HG03064 (cell line): ENCODE data around the gene FLNC.

Source experiments
- ATAC-seq: cut with Tn5 transposase; IDR thresholded peaks from one replicate; pipeline ENCODE4 v1.9.1; 2021; ENCODE audit warnings: low read depth; ENCODE audit not compliant: unreplicated experiment

FLNC gene

DNA sequence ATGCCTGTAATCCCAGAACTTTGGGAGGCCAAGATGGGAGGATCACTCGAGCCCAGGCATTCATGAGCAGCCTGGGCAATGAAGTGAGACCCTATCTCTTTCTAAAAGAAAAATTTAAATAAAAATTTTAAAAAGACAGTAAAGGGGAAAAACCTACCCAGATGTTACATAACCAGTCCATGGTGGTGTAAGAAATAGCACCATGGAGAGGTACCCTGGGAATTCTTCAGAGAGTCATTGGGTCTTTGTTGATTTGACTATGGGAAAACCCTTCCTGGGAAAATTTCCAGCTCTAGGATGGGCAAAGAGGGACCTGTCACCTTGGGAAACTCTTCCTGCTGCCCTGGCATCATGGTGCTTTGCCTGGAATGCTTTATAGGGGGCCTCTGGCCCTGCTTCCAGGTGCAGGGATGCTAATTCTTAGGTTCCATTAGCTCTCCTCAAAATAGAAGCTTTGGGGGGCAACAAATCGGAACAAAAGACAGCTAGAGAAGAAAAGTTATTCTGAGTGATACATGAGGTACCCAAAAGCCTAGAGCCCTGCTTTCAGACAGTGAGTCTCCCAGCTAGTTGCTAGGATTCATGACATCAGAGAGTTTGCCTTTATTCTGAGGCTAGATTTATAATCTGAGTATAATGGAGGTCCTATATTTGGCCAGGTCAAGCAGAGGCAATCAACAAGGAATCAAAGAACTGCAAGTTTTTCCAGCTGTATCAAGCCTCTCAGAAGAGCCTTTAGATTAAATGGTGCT is 28.4 kb upstream of the FLNC start:
- no peak for ATAC-seq

DNA sequence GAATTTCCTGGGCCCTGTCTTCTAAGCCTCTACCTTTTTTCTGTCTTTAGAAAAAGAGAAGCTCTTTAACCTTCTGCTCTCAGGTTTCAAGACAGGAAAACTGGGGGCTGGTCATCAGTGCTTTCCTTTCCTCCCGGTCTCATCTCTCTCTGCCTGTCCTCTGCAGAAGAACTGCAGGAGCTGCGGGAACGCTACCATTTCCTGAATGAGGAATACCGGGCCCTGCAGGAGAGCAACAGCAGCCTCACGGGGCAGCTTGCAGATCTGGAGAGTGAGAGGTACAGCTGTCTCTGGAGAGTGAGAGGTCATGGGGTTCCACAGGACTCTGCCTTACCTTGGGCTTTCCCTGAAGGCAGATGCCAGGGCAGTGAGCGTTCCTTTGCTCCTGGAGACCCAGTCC is 25.7 kb upstream of the FLNC start:
- no peak for ATAC-seq

DNA sequence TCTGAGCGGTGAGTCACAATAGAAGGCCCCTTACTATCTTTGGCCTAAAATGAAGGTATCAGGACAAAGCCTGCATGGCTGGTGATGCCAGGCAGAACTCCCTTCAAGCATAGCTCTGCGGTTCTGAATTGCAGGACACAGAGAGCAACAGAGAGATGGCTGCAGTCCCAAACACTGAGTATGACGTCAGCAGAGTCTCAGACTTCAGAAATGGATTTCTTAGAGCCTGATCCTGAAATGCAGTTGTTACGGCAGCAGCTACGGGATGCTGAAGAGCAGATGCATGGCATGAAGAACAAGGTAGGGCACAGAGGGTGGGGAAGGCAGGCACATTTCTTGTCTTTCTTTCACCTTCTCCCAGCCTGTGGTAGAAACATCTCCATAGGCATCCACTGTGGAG is 25.0 kb upstream of the FLNC start:
- ATAC-seq: no peak

DNA sequence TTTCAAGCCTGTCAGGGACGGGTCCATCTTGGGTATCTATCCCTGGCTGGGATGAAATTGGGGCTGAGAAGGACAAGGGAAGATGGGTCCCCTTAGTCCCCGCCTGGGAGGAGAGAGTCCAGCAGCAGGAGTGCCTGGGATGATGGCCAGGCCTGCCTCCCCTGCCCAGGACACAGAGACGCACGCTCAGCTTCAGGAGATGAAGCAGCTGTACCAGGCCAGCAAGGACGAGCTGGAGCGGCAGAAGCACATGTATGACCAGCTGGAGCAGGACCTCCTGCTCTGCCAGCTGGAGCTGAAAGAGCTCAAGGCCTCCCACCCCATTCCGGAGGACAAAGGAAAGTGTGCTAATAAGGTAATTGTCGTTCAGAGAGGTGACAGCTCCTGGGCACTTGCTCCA is 23.0 kb upstream of the FLNC start:
- no peak for ATAC-seq

DNA sequence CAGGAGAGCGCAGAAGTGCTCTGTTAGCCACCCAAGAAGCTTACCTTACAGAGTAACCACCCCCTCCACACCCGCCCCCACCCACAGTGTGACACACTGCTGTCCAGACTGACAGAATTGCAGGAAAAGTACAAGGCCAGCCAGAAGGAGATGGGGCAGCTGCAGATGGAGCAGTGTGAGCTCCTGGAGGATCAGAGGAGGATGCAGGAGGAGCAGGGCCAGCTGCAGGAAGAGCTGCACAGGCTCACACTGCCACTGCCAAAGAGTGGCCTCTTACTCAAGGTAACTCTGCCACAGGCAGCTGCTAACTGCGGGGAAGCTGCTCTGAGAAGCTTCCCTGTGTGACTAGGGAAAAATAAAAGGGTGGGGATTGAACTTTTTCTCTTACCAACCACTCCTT is 20.8 kb upstream of the FLNC start:
- no peak for ATAC-seq

DNA sequence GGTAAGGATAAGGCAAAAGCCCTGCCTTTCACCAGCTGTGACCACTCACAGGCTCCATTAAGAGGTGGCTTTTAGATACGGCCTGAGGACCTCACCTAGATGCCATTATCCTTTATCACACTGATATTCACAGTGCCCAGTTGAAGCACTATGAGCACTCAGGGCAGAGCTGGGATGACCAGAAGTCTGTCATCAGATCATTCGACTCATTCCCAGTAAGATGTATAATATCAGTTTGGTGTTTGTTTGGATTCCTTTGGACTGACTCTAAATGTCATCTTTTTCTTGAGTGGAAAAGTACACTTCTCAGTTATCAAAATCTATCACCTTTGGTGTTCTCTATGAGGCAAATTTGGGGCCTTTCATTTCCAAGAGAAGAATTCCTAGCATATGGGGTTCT is 19.7 kb upstream of the FLNC start:
- no peak for ATAC-seq

DNA sequence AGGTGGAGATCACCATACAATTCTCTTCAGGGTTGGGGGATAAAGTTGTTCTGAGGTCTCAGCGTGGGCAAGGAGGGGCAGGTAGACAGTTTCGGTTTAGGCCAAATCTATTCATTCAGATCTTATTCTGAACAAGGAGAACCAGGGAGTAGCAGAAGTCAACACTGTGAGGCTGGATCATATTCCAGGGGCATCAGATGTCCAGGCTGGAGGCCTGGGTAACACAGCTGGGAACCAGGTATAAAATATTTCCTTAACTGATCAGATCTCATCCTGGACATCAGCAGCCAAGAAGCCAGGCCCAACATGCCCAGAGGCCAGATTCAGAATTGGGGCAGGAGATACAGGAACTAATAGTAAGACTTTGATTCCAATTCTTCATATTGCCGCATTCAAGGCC is 19.2 kb upstream of the FLNC start:
- ATAC-seq: no peak

DNA sequence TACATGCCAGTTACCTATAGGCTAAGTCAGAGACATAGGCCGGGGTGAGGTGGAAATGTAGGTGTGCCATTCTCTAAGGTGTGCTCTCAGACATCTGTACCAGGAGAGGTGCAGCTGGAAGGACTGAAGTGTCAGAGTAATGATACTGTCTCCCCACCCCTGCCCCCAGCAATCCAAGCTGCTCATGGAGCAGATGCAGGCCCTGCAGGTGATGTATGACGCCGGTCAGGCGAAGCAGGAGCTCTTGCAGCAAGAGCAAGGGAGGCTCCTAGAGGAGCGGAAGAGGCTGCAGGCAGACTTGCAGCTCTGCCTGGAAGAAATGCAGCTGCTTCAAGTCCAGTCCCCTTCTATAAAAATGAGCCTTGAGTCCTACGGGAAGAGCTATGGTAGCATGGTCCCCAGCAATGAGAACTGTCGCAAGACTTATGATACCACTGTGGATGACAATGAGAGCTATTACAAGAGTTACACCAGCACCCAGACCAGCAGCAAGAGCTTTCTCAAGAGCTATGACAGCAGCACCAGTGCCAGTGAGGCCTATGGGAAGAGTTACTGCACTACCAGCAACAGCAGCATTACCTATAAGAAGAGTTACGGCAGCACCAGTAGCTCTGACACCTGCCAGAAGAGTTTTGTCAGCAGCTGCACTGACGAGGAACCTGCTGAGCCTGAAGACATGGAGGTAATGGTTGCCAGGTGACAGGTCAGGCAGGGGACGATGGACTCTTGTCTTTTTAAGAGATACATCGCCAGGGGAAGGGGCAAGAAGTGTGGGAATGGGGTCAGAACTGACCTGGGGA is 18.4 kb upstream of the FLNC start:
- ATAC-seq: no peak

DNA sequence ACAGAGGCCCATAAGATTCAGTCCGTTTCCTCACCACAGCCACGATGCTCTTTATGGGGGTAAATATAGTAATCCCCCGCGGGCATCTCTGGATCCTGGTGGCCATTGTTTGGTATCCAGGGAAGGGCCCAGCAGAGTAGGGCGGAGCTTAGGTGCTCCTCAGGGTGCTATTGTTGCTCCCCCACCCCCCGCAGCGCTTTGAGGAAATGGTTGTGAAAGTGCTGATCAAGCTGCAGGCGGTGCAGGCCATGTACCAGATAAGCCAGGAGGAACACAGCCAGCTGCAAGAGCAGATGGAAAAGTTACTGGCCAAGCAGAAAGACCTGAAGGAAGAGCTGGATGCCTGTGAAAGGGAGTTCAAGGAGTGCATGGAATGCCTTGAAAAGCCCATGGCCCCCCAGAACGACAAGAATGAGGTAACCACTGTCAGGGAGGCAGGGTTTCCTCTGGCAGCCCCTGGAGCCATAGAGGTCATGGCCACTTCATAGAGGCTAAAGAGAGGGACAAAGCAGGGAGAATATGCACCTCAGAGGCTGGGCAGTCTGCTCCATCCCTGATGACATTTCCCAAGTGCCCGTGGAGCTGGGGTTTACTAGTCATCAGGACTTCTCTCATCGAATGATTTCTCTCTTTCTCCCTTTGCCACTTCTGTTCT is 17.6 kb upstream of the FLNC start:
- ATAC-seq: no peak

DNA sequence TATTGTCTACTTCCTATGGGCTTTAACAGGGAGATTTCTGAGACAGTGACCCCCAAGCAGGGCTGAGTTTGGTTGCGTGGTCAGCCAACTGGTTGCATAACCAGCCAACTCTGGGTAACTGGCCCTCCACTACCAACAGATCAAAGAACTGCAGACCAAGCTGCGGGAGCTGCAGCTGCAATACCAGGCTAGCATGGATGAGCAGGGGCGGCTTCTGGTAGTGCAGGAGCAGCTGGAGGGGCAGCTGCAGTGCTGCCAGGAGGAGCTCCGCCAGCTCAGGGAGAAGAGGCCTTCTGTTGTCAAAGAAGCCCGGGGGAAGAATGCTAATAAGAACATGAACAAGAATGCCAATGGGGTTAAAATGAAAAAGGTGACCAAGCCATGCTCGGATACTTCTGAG is 15.7 kb upstream of the FLNC start:
- no peak for ATAC-seq

DNA sequence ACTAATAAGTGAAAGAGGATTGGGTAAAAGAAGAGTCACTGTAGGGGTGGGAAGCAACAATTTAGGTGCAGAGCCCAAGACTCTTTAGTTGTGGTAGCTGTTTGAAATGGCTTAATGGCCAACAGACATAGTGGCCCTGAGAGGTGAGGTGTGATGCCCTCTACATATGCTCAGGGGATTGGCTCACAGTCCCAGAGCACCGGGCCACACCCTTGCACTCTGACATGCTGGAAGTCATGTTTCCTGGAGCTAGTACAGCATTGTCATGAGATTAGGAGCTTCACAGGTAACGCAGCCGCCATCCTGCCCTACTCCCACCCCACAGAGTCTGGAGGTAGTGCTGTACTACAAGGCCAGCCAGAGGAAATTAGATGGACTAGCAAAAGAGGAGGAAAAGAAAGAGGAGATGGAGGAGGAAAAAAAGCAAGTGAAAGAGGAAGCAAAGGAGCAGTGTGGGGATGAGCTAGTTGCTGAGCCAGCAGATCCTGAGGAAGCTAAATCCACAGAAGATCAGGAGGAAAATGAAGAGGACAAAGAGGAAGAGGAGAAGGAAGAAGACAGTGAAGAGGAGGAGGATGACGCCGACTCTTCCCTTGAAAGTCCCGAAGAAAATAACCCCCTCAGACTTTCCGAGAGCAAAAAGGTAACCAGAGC is 14.8 kb upstream of the FLNC start:
- no peak for ATAC-seq

DNA sequence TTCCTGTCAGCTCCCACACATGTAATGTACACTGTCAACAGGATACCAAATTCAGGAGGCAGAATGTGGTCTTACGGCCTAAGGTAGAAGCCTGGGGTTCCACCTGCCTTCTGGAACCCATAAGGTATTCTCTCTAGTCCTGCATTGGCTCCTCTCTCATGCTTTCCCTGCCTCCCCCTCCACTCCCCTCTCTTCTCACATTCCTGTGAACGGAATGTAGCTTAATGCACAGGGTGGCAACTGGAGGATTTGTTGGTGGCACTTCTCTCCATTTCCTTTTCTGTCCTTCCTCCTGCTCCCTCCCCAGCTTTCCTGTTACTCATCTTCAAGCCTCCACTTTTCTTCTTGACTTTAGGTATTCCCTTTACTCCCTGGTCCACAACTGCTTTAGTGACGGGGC is 11.5 kb upstream of the FLNC start:
- no peak for ATAC-seq

DNA sequence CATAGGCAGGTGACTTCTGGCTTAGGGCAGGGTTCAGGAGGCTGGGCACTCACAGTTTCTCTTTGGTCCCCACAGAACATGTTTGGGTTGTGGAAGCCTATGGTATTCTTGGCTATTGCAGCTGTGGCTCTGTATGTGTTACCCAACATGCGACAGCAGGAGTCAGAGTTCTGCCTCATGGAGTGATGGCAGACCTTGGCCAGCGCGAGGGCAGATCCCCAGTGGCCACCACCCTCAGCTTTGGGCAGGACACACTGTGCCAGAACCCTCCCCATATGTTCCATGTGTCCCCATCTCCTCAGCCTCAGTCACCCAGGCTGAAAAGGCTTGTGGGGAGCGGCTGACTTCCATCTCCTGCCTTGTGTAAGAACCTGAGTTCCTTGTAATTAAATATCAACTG is 8.5 kb upstream of the FLNC start:
- ATAC-seq: no peak

DNA sequence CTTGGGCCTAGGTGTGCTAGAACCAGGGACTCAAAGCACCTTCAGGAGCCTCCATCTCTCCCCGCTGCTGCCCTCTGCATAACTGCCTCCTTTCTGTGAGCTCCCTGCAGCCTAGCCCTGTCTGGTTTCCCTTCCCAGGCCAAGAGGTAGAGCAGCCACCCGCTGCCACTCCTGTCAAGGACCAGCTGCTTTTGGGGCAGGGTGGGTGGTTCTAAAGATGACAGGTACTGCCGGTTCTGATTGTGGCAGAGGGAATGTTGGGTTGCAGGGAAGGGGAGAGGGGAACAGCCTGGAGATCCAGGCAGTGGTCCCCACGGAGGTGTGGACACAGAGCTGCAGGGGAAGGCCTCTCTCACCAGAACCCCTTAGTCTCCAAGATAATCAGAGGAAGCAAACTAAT is 3.7 kb upstream of the FLNC start:
- ATAC-seq: no peak

DNA sequence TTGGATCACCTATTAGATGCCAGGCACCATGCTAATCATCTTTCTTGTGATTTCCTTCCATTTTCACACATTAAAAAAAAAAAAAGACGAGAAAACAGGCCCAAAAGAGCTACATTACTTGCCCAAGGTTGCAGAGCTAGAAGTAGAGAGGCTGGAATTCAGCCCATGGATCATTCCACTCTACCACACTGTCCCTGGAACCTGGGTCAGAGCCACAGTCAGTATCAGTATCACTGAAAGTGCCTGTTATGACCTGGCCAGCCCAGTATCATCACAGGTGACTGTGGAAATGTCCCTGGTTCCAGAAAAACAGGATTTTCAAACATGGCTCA is 3.3 kb upstream of the FLNC start:
- ATAC-seq: no peak

DNA sequence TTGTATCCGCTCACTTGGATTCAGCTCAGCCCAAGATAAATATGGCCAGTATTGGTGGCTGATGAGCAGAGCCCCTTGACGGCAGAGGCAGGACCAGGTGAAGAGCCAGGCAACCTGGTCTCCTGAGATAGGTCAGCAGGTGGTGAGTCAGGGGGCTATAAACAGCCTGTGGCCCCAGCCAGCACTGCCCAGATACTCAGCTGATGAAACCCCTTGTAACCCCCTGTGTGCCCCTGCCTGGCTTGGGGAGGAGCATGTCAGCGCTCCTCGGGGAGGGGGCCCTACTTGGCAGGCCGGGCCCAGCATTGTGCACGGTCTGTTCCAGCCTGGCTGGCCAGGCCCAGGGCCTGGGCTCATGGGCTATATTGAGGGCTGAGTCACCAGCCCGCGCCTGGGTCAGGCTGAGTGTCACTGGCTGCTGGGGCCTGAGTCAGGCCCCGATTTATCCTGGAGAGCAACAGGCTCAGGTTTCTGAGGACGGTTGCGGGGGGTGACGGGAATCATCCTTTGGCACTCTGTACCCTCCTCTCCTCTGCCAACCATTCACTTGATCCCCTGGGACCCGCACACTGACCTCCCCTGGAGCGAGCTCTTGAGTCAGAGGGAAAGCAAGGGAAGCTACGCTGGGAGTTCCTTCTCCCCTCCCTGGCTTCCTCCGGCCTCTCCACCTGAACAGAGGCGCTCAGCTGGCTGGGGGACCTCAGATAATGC is 2.8 kb upstream of the FLNC start:
- no peak for ATAC-seq

DNA sequence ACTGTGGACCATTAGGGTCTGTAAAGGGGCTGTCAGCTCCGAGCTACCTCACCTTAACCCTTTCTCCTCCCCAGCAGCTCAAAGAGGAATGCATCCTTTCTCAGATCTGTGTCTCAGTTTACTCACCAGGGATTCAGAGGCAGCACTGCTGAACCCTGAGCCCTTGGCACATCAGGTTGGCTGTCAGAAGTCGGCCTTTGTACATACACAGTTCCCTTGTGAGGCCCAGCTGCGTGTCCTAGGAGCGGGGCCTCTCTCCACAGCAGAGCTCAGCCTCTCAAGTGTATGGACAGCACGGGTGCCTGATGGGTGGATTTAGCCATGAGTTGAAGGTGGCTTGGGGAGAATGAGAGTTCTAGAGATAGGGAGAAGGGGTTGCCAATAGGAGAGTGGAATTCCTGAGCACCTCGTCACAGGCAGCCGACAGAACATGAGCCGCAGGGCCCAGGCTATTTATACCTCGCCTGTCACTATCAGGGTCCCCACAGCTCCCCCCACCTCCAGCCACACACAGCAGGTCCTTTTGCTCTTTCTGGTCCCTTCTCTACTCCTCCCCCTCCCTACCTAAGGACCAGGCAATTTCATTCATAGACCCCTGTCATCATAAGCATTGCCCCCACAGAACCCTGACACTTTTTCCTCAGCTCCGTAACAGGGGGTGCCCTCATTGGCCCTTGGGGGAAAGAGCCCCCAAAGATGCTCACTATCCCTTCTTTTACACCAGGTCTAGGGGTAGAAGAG is 2.1 kb upstream of the FLNC start:
- ATAC-seq: no peak

DNA sequence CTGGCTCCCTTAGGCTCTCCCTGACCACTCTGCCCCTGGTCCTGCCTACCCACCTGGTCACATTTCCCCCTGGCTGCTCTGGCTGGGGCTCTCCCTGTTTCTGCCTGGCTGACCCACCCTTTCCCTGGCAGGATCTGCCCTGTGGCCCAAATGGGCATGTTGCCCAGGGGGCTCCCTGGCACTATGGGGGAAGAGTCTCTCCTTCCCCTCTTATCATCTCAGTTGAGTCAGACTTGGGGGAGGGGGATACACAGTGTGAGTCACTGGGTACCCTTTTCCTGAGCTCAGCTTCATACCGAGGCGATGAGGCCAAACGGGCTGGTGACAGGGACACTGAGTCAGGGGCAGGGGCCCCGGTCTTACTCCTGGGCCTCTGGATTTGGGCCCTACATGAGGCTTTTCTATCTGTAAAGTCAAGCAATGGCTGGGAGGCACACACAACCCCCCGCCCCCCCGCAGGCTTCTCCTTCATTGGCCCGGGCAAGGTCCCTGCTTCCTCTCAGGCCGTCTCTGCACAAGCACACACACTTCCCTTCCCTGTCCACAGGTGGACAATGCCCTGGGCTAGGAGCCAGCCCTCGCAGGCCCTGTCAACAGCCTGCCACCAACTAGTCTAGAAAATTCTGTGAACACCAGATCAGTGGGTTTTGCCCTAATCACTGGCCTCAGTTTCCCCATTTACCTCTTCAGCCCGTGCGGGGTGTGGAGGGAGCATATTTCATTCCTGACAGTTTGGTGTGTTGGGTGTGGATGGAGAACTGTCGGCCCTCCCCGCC is 627 bp upstream of the FLNC start:
- ATAC-seq: no peak
